Lung (tissue), 12 donors: ENCODE data around the gene GLOD4. TPM values are rescaled to one million over a fixed set of nuclear protein-coding genes. Genes with fewer than 3 reads are reported as not detected.
"Not testable (repeated sequence)": the region's sequence is repeated elsewhere in the genome, so short reads cannot be mapped to it uniquely, and the experiment has no call there.

Experiments
- ATAC-seq: fragments of 200-7000 bp; cut with Tn5 transposase; one replicate; pipeline ENCODE4 v1.9.1; 2020; ENCODE audit warnings: moderate number of reproducible peaks; ENCODE audit not compliant: insufficient read depth, low FRiP score
- DNase-seq, 3 donors: peaks; one replicate each; pipeline ENCODE4 v3.0.0-alpha.2; 2013 to 2017
- H3K27ac ChIP-seq, 2 donors: one replicate each; pipeline ENCODE4 v1.5.1; 2013; ENCODE audit warnings: mild to moderate bottlenecking in 2 of 2, moderate library complexity in 2 of 2, control low read depth in 1 of 2, inconsistent platforms in 1 of 2, low read depth in 1 of 2, low read length in 1 of 2
- H3K27me3 ChIP-seq, 3 donors: one replicate each; pipeline ENCODE4 v1.5.1; 2013; ENCODE audit warnings: low read length in 2 of 3; ENCODE audit not compliant: control insufficient read depth in 3 of 3, insufficient read depth in 3 of 3
- H3K36me3 ChIP-seq, 4 donors: one replicate each; pipeline ENCODE4 v1.5.1; 2013; ENCODE audit warnings: low read length in 4 of 4, mild to moderate bottlenecking in 1 of 4, moderate library complexity in 1 of 4; ENCODE audit not compliant: control insufficient read depth in 4 of 4, insufficient read depth in 4 of 4
- H3K4me1 ChIP-seq, 5 donors: one replicate each; pipeline ENCODE4 v1.5.1; 2013; ENCODE audit warnings: low read length in 5 of 5, mild to moderate bottlenecking in 2 of 5, moderate library complexity in 1 of 5; ENCODE audit not compliant: control insufficient read depth in 5 of 5, insufficient read depth in 5 of 5
- H3K4me3 ChIP-seq: one replicate; pipeline ENCODE4 v1.5.1; 2013; ENCODE audit warnings: mild to moderate bottlenecking, control low read depth, moderate library complexity
- H3K9ac ChIP-seq, 2 donors: one replicate each; pipeline ENCODE4 v1.5.1; 2013; ENCODE audit warnings: low read length in 2 of 2, control low read depth in 1 of 2; ENCODE audit not compliant: insufficient read depth in 1 of 2
- H3K9me3 ChIP-seq, 4 donors: one replicate each; pipeline ENCODE4 v1.5.1; 2013; ENCODE audit warnings: low read length in 3 of 4, mild to moderate bottlenecking in 1 of 4, moderate library complexity in 1 of 4; ENCODE audit not compliant: control insufficient read depth in 4 of 4, insufficient read depth in 3 of 4
- CTCF ChIP-seq: IDR thresholded peaks from 2 replicates; pipeline ENCODE4 v1.5.1; 2012; ENCODE audit warnings: mild to moderate bottlenecking; ENCODE audit errors: control extremely low read depth, extremely low read depth
- WGBS, 2 donors: extraction: QIAGEN DNeasy Blood & Tissue Kit; methylation state at CpG; one replicate each; pipeline ENCODE4 v1.1.7; 2013; 5-methylcytosine and 5-hydroxymethylcytosine counted together
- polyA plus RNA-seq, 2 donors: library from polyadenylated mRNA; stranded (reverse); fragments of 200-250 nt; gene quantifications; one replicate each; pipeline ENCODE4 v1.2.1, GENCODE V29; 2013
- total RNA-seq, 2 donors: library from RNA; depleted of rRNA in 1 of 2; stranded (reverse); fragments of >200 nt in 1 of 2; gene quantifications; one replicate each; pipeline ENCODE4 v1.2.1, GENCODE V29; 2014 to 2021
- donor health status: control.
- donor health status: control.
- donor health status: Bipolar disorder and iron deficiency.
- donor health status: healthy.
- donor health status: DM: yes; HTN: yes; CAD: no.

The GLOD4 gene
- total and polyA plus RNA-seq, 4 donors: 31.9 to 60.3 (median 38.4) TPM

GRCh38 chr17:755319-755961 is 26.6 kb downstream of the GLOD4 start:
- DNase-seq, H3K9me3 ChIP-seq, H3K27me3 ChIP-seq, H3K9ac ChIP-seq, H3K36me3 ChIP-seq, ATAC-seq, H3K4me3 ChIP-seq, H3K27ac ChIP-seq: not testable (repeated sequence)
- WGBS, 2 donors: 94 to 95% methylated on average over 9 of the region's 9 CpGs
- peaks cover 6 to 11% (median 8%) of the 10 kb centered on the region in 5 donors for H3K4me1 ChIP-seq

- no peak for TF ChIP-seq CTCF
- Histone ChIP-seq H3K4me1 (peaks cover 6 to 12% (median 8%) of the 10 kb centered on the region in 5 donors), H3K9ac (no peak overlapping the region), H3K36me3 (peaks cover 0 to 6% (median 2%) of the 10 kb centered on the region in 4 donors), H3K9me3 (no peaks in the 10 kb centered on the region), H3K4me3 (no peak overlapping the region), H3K27ac (no peak overlapping the region), H3K27me3 (no peaks in the 10 kb centered on the region)
- ATAC-seq: no peak
- WGBS, 2 donors: 73 to 84% methylated on average over 13 of the region's 13 CpGs
- no peak for DNase-seq
Observed at GRCh38 chr17:753418-753817, 28.7 kb downstream of the GLOD4 start.

- no peaks in the 10 kb centered on the region for H3K9me3 ChIP-seq
- H3K36me3 ChIP-seq: peaks cover 0 to 10% (median 5%) of the 10 kb centered on the region in 4 donors
- WGBS, 2 donors: 17 to 26% methylated on average over 43 of the region's 43 CpGs
- peak; percentile 92 to 95 (median 94) for DNase-seq
- peak overlapping the region; percentile 92 for H3K4me3 ChIP-seq
- peaks cover 6 to 12% (median 8%) of the 10 kb centered on the region in 5 donors for H3K4me1 ChIP-seq
- peak overlapping the region; percentile 14 to 34 for H3K9ac ChIP-seq
- peak; percentile 63 for ATAC-seq
- TF ChIP-seq CTCF: no peak
- H3K27ac ChIP-seq: peak overlapping the region; percentile 63 to 79
- H3K27me3 ChIP-seq: no peaks in the 10 kb centered on the region
Observed at GRCh38 chr17:752620-753219, 29.4 kb downstream of the GLOD4 start.

- peak; percentile 85 for TF ChIP-seq CTCF
- no peaks in the 10 kb centered on the region for H3K27me3 ChIP-seq
- H3K27ac ChIP-seq: peak within 1 kb of the TSS; percentile 63 to 82
- peaks cover 6 to 12% (median 8%) of the 10 kb centered on the region in 5 donors for H3K4me1 ChIP-seq
- no peaks in the 10 kb centered on the region for H3K9me3 ChIP-seq
- ATAC-seq: peak; percentile 96
- DNase-seq: peak; percentile 95 to 96 (median 96)
- H3K4me3 ChIP-seq: peak within 1 kb of the TSS; percentile 92
- peak within 1 kb of the TSS; percentile 49 to 81 for H3K9ac ChIP-seq
- 0 to 1% methylated on average over 33 to 87 of the region's 87 CpGs for WGBS, 2 donors
- H3K36me3 ChIP-seq: peaks cover 0 to 15% (median 7%) of the 10 kb centered on the region in 4 donors
Observed at GRCh38 chr17:752002-752619, 30.0 kb downstream of the GLOD4 start, which contains the start of gene GEMIN4. TSS of gene GEMIN4 (minus strand) at chr17:752264. CDS start at chr17:752142, 122 bp downstream.
